Effector memory CD4-positive, alpha-beta T cell (primary cell): ENCODE results near the gene PRRX2.

ENCODE experiments used
- DNase-seq, 3 donors: peaks; one replicate each; pipeline ENCODE4 v3.0.0-alpha.2; 2020
- H3K27ac ChIP-seq: 2 replicates; pipeline ENCODE4 v1.7.0; 2013; ENCODE audit warnings: mild to moderate bottlenecking, low read length, moderate library complexity; ENCODE audit not compliant: insufficient read depth, poor library complexity, severe bottlenecking
- H3K27me3 ChIP-seq: replicated peaks from 2 replicates; pipeline ENCODE4 v1.7.0; 2013; ENCODE audit warnings: mild to moderate bottlenecking, low read length; ENCODE audit not compliant: insufficient read depth, control insufficient read depth, poor library complexity, severe bottlenecking
- H3K36me3 ChIP-seq: 2 replicates; pipeline ENCODE4 v1.7.0; 2013; ENCODE audit warnings: mild to moderate bottlenecking, low read length, moderate library complexity; ENCODE audit not compliant: control insufficient read depth, insufficient read depth
- H3K4me1 ChIP-seq: 2 replicates; pipeline ENCODE4 v1.7.0; 2013; ENCODE audit warnings: low read length, mild to moderate bottlenecking; ENCODE audit not compliant: control insufficient read depth, insufficient read depth, poor library complexity, severe bottlenecking
- H3K4me3 ChIP-seq: 2 replicates; pipeline ENCODE4 v1.7.0; 2013; ENCODE audit warnings: low read length, low read depth, mild to moderate bottlenecking; ENCODE audit not compliant: insufficient read depth, poor library complexity, severe bottlenecking
- H3K9me3 ChIP-seq: 2 replicates; pipeline ENCODE4 v1.7.0; 2013; ENCODE audit warnings: mild to moderate bottlenecking, low read length, moderate library complexity; ENCODE audit not compliant: control insufficient read depth
- total RNA-seq, 3 donors: gene quantifications; one replicate each; lab custom pipeline; 2026; lab: John Stamatoyannopoulos, UW

The PRRX2 gene
- total RNA-seq = 0 reads per million in 3 donors

DNA sequence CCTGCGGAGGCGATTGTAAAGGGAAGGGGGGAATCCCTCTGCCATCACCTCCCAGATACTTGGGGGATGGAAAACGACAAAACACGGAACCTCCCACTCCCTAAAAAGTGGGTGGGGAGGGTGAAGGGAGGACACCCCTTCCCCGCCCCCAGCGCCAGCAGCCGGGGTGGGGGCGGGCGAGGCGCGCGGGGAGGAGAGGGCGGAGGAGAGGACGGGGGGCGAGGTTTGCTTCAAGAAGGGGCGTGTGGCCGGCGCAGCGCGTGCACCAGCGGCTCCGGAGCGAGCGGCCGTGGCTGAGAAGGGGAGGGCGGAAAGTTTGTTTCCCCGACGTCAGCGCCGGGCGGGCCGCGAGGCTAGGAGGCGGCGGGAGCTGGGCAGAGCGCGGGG lies at the start of gene PRRX2:
TSS of gene PRRX2 (plus strand) at position 259 of the 387 bp plus-strand sequence. CDS start 221 bp downstream, outside the sequence.
- peaks cover 11% of the 10 kb centered on the region for H3K27me3 ChIP-seq
- peak within 1 kb of the TSS; percentile 52 for H3K4me3 ChIP-seq
- H3K4me1 ChIP-seq = peaks cover 3% of the 10 kb centered on the region

DNA sequence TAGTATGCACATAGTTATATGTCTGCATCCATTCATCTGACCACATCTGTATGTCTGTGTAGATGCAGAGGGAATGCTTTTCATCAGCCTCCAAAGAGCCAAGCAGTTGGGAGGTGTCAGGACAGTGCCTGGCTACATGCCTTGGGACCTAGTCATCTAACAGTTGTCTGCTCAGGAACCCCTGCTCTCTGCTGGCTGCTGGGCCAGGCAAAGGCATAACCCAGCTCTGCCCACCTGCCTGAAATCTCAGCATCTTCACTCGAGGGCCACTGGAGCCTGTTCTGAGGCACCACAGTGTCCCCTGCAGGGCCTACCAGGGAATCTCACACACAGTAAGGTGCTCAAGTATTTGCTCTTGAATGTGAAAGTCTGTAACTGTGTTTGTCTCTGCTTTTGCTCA lies 48.3 kb upstream of the PRRX2 start:
- no peak overlapping the region for H3K4me3 ChIP-seq
- no peak overlapping the region for H3K27ac ChIP-seq
- H3K27me3 ChIP-seq = peaks cover 28% of the 10 kb centered on the region
- H3K9me3 ChIP-seq = no peaks in the 10 kb centered on the region
- no peak for DNase-seq
- no peaks in the 10 kb centered on the region for H3K36me3 ChIP-seq
- H3K4me1 ChIP-seq = peaks cover 9% of the 10 kb centered on the region

More for the DNA sequence above, at the start of gene PRRX2:
- DNase-seq = no peak
- H3K9me3 ChIP-seq = no peaks in the 10 kb centered on the region
- no peaks in the 10 kb centered on the region for H3K36me3 ChIP-seq
- H3K27ac ChIP-seq = no peak within 1 kb of the TSS

DNA sequence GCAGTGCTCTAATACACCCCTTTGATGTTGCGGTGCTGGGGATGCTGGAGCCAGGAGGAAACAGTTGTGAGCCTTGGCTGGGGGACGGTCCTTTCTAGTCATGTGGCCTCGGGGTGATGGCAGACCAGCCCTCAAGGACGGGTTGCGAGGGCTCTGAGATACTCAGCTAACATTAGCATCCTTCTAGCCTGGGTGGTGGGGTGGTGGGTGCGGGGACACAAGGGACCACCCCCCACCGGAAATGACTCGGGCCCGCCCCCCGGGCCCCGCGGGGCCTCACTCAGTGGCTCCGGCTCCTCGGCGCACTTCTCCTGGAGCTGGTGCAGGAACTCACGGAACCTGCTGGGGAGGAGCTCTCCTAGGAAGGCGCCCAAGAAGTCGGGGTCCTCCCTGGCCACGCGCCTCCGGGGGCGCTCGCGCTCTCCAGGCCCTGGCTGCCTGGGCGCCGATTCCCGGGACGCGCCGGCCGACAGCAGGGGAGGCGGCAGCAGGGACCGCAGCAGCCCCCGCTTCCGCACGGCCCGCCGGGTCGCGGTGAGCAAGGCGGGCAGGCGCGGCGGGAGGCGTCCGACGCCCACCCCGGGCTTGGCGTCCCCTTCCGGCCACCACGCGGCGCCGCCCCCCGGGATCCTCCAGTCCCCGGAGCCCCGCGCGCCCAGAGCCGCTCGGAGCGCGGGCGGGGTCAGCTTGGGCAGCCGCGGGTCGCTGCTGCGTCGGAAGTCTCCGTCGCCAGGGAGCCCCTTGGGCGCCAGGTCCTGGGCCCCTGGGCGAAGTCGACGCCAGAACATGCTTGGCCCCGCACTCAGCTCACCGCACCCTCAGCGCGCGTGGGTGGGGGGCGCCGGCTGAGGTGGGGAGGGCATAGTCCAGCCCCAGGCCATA lies 45.4 kb upstream of the PRRX2 start:
- Histone ChIP-seq H3K27ac (no peak overlapping the region), H3K4me1 (peaks cover 18% of the 10 kb centered on the region), H3K9me3 (no peaks in the 10 kb centered on the region), H3K36me3 (no peaks in the 10 kb centered on the region), H3K27me3 (peaks cover 28% of the 10 kb centered on the region), H3K4me3 (no peak overlapping the region)
- no peak for DNase-seq

DNA sequence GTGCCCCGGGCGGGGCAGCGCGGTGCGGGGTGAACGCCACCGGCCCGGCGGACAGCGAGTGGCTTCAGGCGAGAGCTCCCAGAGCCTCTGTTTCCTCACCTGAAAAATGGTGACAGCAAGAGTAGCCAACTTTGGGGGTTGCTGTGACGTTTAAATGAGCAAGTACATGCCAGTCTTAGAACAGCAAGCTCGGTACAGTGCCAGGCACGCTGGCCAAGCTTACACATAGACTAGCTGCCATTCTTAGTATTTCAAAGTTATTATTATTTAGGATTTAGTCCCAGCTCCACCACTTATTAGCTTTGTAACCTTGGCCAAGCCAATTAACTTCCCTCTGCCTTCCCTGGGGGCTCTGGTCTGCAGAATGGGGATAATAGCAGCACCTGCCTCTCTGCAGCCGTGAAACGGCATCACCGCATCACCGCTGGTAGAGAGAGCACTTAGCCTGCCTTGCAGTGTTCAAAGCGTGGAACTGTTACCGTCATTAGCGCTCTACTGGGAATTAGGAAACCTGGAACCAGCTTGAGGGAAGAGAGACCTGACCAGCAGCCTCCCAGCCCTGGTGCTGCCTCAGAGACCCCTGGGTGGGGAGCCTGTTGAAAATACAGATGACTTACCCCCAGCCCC lies 44.7 kb upstream of the PRRX2 start, which contains the start of gene C9orf50:
TSS of gene C9orf50 (minus strand) at position 433 of the 627 bp plus-strand sequence. CDS start 527 bp downstream, outside the sequence.
- no peak for DNase-seq
- Histone ChIP-seq H3K4me3 (no peak within 1 kb of the TSS), H3K27me3 (peaks cover 28% of the 10 kb centered on the region), H3K27ac (no peak within 1 kb of the TSS), H3K4me1 (peaks cover 23% of the 10 kb centered on the region), H3K36me3 (no peaks in the 10 kb centered on the region), H3K9me3 (no peaks in the 10 kb centered on the region)

DNA sequence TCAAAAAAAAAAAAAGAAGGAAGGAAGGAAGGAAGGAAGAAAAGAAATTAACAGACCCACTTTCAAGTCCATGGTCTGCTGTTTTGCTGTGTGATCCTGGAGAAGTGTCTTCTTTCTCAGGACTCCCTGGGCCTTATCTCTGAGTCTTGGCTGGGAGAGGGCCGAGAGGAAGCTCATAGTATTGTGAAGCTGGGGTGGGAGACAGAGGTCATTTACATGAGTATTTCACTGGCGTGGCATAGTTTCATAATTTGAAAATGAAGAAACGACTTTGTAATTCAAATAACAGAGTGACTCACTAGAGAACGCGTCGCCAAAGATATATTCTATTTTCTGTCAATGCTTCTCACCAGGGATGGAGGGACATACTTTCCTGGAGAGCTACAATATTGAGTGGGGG lies 42.1 kb upstream of the PRRX2 start:
- Histone ChIP-seq H3K9me3 (no peaks in the 10 kb centered on the region), H3K4me3 (no peak overlapping the region), H3K27ac (no peak overlapping the region), H3K27me3 (peaks cover 28% of the 10 kb centered on the region), H3K36me3 (no peaks in the 10 kb centered on the region), H3K4me1 (peaks cover 42% of the 10 kb centered on the region)
- DNase-seq = no peak

DNA sequence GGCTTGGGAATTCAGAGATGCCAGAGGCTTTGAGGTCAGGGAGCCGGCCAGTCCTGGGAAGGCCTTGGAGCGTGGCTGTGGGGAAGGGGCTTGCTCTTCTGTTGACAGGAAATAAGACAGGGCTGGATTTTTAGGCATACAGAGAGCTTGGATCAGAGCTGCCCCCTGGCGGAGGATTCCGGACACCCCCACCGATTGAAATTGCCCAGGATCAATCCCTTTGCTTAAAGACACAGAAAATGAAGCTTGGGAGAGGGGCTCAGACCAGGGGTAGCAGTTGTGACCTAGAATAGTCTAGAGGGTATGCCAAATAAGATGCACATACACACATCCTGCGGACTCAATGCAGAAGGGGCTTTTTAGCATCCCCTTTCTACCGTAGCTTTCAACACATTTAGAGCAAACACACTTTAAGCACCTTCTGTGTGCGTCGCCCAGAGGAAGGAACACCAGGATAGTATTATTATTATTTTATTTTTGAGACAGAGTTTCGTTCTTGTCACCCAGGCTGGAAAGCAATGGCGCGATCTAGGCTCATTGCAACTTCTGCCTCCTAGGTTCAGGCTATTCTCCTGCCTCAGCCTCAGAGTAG lies 41.2 kb upstream of the PRRX2 start:
- Histone ChIP-seq H3K4me3 (no peak overlapping the region), H3K27ac (no peak overlapping the region), H3K27me3 (peaks cover 25% of the 10 kb centered on the region), H3K9me3 (no peaks in the 10 kb centered on the region), H3K36me3 (no peaks in the 10 kb centered on the region), H3K4me1 (peaks cover 48% of the 10 kb centered on the region)
- DNase-seq = peak; percentile 36 to 55 (median 39)

DNA sequence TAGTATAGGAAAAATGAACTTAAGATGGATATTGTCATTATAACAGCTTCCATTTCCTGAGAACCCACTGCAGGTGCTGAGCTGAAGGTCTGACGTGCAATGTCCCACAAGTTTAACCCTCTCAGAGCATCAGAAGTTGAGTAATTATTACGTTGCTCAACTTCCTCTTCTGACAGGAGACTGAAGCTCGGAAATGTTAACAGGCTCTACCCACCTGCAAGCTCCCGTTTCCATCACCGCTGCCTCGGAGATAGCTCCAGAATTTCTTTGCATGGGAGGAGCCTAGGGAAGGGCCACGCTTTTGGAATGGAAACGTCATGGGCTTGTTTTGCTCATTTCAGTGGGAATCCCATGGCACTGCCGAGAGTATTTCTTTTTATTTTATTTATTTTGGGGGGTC lies 40.5 kb upstream of the PRRX2 start:
- Histone ChIP-seq H3K4me1 (peaks cover 49% of the 10 kb centered on the region), H3K27me3 (peaks cover 21% of the 10 kb centered on the region), H3K4me3 (no peak overlapping the region), H3K9me3 (no peaks in the 10 kb centered on the region), H3K36me3 (no peaks in the 10 kb centered on the region), H3K27ac (no peak overlapping the region)
- DNase-seq = peak in 1 of 3 donors; percentile 37

DNA sequence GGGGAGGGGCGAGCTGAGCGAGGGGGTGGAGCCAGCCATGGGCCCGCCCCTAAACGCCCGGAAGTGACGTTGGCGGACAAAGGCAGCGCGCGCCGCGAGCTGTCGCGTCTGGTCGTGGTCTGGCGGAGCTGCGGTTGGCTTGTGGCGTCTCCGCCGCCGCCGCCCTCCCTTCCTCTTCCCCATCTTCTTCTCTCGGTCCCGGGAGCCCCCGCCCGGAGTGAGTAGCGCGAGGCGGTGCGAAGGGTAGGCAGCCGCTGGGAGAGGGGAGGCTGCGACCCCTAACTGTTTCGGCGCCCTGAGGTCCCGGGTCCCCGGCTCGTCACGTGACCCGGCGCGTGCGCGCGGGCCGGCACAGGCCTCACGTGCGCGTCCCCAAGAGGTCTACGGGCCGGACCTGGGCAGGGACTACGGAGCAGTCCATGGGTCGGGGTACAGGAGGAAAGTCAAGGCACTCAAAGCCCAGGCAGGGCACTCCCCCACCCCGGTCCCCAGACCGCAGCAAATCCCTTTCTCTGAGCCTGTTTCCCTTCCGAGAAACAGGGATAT lies 39.3 kb upstream of the PRRX2 start, which contains the start of gene NTMT1:
TSS of gene NTMT1 (plus strand) at position 85 of the 546 bp plus-strand sequence. CDS start 6,541 bp downstream, outside the sequence.
- DNase-seq = peak; percentile 88 to 91 (median 91)
- peak within 1 kb of the TSS; percentile 94 for H3K27ac ChIP-seq
- H3K27me3 ChIP-seq = peaks cover 9% of the 10 kb centered on the region
- H3K9me3 ChIP-seq = no peaks in the 10 kb centered on the region
- H3K4me3 ChIP-seq = peak within 1 kb of the TSS; percentile 86
- no peaks in the 10 kb centered on the region for H3K36me3 ChIP-seq
- peaks cover 43% of the 10 kb centered on the region for H3K4me1 ChIP-seq

DNA sequence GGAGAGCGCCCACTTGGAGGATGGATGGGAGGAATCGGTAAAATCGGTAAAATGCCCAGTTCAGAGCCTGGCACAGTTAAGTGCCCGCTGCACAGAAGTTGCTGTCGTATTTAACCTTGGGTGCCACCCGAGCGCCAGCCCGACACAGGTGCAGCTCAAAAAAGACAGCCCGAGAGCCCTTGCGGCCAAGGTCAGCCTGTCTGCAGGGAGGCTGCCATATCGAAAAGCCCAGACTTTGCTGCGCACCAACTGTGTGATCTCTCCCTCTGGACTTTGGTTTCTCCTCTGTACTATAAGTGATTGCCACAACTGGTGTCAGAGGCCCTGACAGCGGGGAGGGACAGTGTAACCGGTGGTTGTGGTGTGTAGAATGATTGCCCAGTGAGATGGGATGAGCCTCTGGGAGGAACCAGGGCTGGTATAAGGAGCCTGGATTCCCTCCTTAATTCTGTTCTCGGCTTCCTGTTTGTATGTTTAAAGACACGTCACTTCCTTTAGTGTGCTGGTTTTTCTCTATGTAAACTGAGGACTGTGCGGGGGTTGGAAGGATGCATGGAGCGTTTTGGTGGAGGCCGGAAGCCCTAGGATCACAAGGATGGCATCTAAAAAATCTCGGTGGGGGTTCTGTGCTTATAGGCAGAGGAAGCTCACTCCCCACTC lies 38.7 kb upstream of the PRRX2 start:
- peak overlapping the region; percentile 94 for H3K27ac ChIP-seq
- peaks cover 3% of the 10 kb centered on the region for H3K27me3 ChIP-seq
- H3K4me1 ChIP-seq = peaks cover 43% of the 10 kb centered on the region
- DNase-seq = peak in 1 of 3 donors; percentile 34
- H3K9me3 ChIP-seq = no peaks in the 10 kb centered on the region
- H3K36me3 ChIP-seq = peaks cover 2% of the 10 kb centered on the region
- H3K4me3 ChIP-seq = peak overlapping the region; percentile 86
